ENCODE measurements around the gene SEMA3G. TPM values are rescaled to one million over a fixed set of nuclear protein-coding genes. Genes with fewer than 3 reads are reported as not detected.

SEMA3G gene
- total RNA-seq, 1 experiment from 2014 or later: not detected

GRCh38 chr3:52403955-52404354 lies 40.9 kb downstream of the SEMA3G start:
- BruUV-seq (replicated peaks): no TSS peak
- CTCF ChIA-PET: no interaction called here
- DNase-seq (ENCODE audit: low spot score): no peak
- Histone ChIP-seq H3K4me3 (ENCODE audit: low read depth, low read length, poor library complexity, severe bottlenecking) (no peak overlapping the region), H3K27ac (ENCODE audit: low read depth, low read length, poor library complexity, severe bottlenecking) (no peak overlapping the region), H3K36me3 (ENCODE audit: insufficient read depth, low read length, poor library complexity, severe bottlenecking) (peaks cover 6% of the 10 kb centered on the region), H3K9me3 (ENCODE audit: low read depth, low read length, poor library complexity, severe bottlenecking) (no peaks in the 10 kb centered on the region), H3K4me1 (ENCODE audit: insufficient read depth, low read length, poor library complexity, severe bottlenecking) (peaks cover 3% of the 10 kb centered on the region), H3K27me3 (replicated peaks; ENCODE audit: insufficient read depth, low read depth, low read length, poor library complexity) (no peaks in the 10 kb centered on the region)
- POLR2A ChIA-PET (ENCODE audit: low non-redundant PET): no interaction called here
- intact Hi-C loops (cut with micrococcal nuclease; ENCODE audit: unreplicated experiment): no loop called here
- TF ChIP-seq CTCF (conservative IDR thresholded peaks at IDR 0.05; ENCODE audit: low read depth, low read length) (no peak), EZH2 (IDR thresholded peaks at IDR 0.05; ENCODE audit: borderline replicate concordance, low read depth, low read length, poor library complexity, severe bottlenecking) (no peak)

DNA sequence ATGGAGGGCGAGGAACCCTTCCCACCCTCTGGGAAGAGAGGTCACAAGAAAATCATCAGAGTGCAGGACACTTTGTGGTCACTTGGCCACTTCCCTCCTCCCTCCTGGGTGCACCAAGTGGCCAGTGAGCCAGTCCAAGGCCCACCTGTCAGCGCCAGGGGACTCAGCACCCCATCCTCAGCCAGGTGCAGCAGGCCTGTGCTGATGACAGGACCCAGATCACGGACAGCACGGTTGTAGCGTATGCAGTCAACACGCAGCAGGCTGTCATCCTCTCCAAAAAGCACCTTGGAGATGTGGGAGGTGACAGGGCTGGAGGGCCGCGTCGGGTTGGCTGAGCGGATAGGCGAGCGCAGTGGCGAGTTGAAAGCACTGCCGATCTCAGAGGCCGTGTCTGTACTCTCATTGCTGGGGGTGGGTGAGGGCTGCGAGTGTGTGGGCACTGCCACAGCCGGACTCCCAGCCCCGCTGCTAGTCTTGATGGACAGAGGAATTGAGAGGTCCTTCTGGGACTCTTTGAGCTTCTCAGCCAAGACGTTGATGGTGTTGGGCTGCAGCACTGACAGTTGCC lies 41.5 kb downstream of the SEMA3G start:
- no peak for DNase-seq (ENCODE audit: low spot score)
- BruUV-seq (replicated peaks): no TSS peak
- Histone ChIP-seq H3K4me3 (ENCODE audit: low read depth, low read length, poor library complexity, severe bottlenecking) (no peak overlapping the region), H3K27me3 (replicated peaks; ENCODE audit: insufficient read depth, low read depth, low read length, poor library complexity) (no peaks in the 10 kb centered on the region), H3K9me3 (ENCODE audit: low read depth, low read length, poor library complexity, severe bottlenecking) (no peaks in the 10 kb centered on the region), H3K36me3 (ENCODE audit: insufficient read depth, low read length, poor library complexity, severe bottlenecking) (peaks cover 6% of the 10 kb centered on the region), H3K27ac (ENCODE audit: low read depth, low read length, poor library complexity, severe bottlenecking) (no peak overlapping the region), H3K4me1 (ENCODE audit: insufficient read depth, low read length, poor library complexity, severe bottlenecking) (no peaks in the 10 kb centered on the region)
- intact Hi-C loops (cut with micrococcal nuclease; ENCODE audit: unreplicated experiment): no loop called here
- ChIA-PET CTCF (no interaction called here), POLR2A (ENCODE audit: low non-redundant PET) (no interaction called here)
- TF ChIP-seq CTCF (conservative IDR thresholded peaks at IDR 0.05; ENCODE audit: low read depth, low read length) (no peak), EZH2 (IDR thresholded peaks at IDR 0.05; ENCODE audit: borderline replicate concordance, low read depth, low read length, poor library complexity, severe bottlenecking) (no peak)

- Histone ChIP-seq H3K27ac (ENCODE audit: low read depth, low read length, poor library complexity, severe bottlenecking) (no peak overlapping the region), H3K27me3 (replicated peaks; ENCODE audit: insufficient read depth, low read depth, low read length, poor library complexity) (no peaks in the 10 kb centered on the region), H3K36me3 (ENCODE audit: insufficient read depth, low read length, poor library complexity, severe bottlenecking) (peaks cover 6% of the 10 kb centered on the region), H3K4me3 (ENCODE audit: low read depth, low read length, poor library complexity, severe bottlenecking) (no peak overlapping the region), H3K9me3 (ENCODE audit: low read depth, low read length, poor library complexity, severe bottlenecking) (no peaks in the 10 kb centered on the region), H3K4me1 (ENCODE audit: insufficient read depth, low read length, poor library complexity, severe bottlenecking) (no peaks in the 10 kb centered on the region)
- intact Hi-C loops (cut with micrococcal nuclease; ENCODE audit: unreplicated experiment): no loop called here
- TF ChIP-seq EZH2 (IDR thresholded peaks at IDR 0.05; ENCODE audit: borderline replicate concordance, low read depth, low read length, poor library complexity, severe bottlenecking): no peak
- no peak for TF ChIP-seq CTCF (conservative IDR thresholded peaks at IDR 0.05; ENCODE audit: low read depth, low read length)
- no TSS peak for BruUV-seq (replicated peaks)
- ChIA-PET POLR2A (ENCODE audit: low non-redundant PET) (no interaction called here), CTCF (no interaction called here)
- DNase-seq (ENCODE audit: low spot score): no peak
Measured at GRCh38 chr3:52402706-52403270, 42.1 kb downstream of the SEMA3G start.
